Activated T-cell treated with anti-CD3 and anti-CD28 coated beads for 1 hour (primary cell): ENCODE results near the gene BTBD2.
A peak's percentile ranks its signal among the peaks of the same experiment; 100 is the strongest.

Source experiments
- DNase-seq: peaks from one replicate; pipeline ENCODE4 v3.0.0-alpha.2; 2020; ENCODE audit warnings: low read depth

Gene BTBD2

GRCh38 chr19:2050991-2051772 lies 35.7 kb upstream of the BTBD2 start, which contains the start of gene MKNK2:
Gene MKNK2, minus strand, starts transcription at chr19:2051244. Its CDS starts 393 bp downstream, at chr19:2050851.
- peak; percentile 98 for DNase-seq

GRCh38 chr19:2050349-2050990 lies 35.0 kb upstream of the BTBD2 start:
- no peak for DNase-seq

- DNase-seq = peak; percentile 50
Measured at GRCh38 chr19:2049741-2050348, 34.3 kb upstream of the BTBD2 start.

- DNase-seq = no peak
Measured at GRCh38 chr19:2048959-2049740, 33.6 kb upstream of the BTBD2 start.

DNA sequence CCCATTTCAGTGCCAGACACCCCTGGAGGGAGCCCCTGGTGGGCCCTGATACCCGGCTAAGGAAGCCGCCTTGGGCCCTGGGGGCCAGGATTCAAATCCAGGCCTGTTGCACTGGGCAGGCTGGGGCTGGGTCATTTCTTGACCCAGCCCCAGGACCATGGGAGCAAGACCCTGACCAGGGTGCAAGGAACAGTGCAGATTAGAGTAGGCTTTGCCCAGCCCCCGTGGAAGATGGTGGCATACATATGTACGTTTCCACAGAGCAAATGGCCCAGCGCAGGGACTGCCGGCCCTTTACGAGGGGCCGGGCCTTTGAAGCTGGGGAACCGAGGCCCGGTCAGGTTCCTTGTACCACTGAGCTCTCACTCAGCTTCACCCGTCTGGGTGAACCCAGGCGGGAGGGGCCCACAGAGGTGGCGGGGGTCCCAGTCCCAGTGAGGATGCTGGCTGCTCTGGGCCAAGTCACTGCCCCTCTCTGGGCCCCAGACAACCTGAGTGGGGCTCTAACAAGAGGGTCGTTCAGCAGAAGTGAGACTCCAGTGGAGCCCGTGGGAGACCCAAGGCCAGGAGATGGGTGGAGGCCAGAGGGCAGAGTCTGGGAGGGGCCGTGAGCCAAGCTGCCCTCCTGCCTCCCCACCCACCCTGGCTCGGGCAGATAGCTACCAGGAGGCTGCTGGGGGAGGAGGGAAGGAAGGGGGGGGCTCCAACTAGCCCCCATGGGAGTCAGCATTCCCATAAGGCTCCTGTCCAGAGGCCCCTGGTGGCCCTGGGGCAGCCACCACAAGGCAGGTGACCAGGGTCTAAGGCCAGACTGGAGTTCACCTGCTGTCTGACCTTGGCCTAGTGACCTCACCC lies 32.8 kb upstream of the BTBD2 start:
- DNase-seq = no peak

GRCh38 chr19:2047449-2048103 lies 32.1 kb upstream of the BTBD2 start:
- no peak for DNase-seq

DNA sequence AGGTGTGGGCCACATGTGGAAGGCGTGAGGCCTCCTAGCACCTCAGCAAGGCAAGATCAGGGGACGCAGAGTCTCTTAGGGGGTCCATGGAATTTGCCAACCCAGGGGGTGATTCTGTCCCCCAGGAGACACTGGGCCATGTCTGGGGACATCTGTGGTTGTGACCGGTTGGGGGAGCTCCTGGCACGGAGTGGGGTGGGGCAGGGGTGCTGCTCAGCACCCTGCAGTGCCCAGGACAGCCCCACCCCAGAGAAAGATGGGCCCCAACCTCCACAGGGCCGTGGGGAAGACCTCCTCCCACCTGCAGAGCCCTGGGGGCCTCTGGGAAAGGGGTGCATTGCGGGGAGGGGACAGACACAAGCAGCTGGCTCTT lies 31.5 kb upstream of the BTBD2 start:
- DNase-seq = no peak

- DNase-seq = no peak
Measured at GRCh38 chr19:2046046-2046907, 30.8 kb upstream of the BTBD2 start.

DNA sequence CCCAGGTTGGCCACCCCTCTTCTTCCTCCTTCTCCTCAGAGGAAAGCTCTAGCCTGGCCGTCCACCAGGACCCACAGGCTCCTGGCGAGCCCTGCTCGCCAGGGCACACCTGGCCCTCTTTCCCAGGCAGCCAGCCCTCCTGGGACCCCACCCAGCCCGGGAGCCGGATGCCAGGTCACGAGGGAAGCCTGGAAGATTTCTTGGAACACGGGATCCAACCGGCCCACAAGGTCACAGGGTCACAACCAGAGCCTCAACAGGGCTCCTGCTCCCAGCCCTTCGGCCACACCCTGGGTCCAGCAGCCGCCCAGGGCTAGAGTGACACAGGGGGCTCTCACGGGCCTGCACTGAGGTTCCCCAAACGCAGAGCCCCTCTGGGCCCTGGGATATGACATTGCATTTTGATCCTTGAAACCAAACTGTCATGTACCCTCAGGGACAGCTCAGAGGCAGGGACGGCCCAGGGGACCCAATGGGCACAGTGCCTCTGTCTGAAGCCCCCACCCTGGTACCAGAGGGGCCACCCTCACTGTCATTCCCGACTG lies 30.1 kb upstream of the BTBD2 start:
- DNase-seq = no peak

DNA sequence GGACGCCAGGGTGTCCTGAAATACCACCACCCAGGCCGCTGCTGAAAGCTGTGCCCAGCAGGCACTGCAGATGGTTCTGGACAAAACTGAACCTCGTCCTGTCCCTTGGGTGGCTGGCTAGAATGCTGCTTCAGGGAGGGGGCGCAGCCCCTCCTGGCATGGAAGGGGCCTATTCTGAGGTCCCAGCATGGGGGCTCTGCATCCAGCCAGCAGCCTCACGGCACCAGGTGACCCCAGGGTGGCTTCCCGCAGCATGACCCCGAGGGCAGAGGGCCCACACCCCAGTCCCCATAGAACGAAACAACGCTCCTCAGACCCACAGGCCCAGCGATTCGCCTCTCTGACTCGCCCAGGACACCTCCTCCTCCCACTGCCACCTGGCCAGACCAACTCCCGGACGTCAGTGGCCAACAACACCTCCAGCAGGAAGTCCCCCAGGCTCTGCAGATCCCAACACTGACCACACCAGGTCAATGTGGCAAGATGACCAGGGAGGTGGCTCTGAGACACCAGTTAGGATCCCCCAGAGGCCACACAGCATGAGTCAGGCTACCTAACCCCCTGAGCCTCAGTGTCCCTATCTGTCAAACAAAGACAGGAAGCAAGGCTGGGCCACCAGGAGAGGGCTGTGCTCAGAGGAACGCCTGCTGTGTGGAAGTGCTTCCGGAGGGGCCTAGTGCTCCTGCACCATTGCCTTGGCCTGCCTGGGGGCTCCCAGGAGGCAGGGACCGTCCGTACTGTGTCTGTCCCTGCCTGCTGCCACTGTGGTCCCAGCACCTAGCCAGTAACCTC lies 29.4 kb upstream of the BTBD2 start:
- no peak for DNase-seq

DNA sequence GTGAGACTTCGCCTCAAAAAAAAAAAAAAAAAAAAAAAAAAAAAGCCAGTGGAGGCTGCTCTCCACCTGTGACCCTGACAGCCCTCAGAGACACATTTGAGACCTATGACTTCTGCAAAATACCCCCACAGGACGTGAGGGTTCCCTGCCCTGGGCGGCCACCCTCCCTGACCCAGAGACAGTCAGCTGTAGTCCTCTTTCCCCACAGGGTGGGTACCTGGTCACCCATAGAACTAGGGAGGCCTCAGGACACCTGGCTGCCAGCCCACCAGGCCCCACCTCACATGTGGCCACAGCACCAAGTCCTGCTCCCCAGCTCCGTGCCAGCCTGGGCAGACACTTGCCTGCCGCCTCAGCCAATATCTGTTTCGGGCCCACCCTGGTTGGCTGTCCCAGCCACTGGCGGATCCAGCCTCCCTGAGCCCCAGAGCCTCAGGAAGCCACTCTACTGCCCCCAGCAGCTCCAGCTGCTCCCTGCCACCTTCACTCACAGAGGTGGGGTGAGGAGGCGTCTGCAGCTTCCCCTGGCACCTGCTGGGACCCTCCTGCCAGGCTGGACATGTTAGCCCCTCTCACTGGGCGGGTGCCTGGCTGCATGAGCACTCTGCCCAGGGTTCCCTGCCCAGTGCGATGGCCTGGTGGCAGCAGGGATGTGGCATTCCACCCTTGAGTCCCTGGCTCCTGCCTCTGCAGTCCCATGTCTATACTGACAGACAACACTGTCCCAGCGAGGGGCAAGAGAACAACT lies 28.6 kb upstream of the BTBD2 start:
- no peak for DNase-seq

DNA sequence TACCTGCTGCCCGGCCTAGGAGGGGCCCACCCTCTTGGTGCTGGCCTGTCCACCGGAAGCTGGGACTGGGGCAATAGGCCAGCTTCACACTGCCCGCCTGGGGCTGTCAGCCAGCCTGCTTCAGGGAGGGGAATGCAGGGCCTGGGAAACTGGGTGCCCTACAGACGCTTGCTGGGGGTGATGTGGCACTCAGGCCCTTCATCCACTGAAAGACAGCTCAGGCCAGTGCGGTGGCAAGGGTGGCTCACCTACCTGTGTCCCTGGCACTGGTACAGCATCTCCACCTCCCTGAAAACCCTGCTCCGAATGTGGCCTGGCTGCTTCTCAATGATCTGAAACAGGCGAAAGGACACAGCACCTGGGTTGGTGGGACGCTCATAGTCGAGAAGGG lies 27.7 kb upstream of the BTBD2 start:
- no peak for DNase-seq

- no peak for DNase-seq
Measured at GRCh38 chr19:2042485-2043250, 27.2 kb upstream of the BTBD2 start.

DNA sequence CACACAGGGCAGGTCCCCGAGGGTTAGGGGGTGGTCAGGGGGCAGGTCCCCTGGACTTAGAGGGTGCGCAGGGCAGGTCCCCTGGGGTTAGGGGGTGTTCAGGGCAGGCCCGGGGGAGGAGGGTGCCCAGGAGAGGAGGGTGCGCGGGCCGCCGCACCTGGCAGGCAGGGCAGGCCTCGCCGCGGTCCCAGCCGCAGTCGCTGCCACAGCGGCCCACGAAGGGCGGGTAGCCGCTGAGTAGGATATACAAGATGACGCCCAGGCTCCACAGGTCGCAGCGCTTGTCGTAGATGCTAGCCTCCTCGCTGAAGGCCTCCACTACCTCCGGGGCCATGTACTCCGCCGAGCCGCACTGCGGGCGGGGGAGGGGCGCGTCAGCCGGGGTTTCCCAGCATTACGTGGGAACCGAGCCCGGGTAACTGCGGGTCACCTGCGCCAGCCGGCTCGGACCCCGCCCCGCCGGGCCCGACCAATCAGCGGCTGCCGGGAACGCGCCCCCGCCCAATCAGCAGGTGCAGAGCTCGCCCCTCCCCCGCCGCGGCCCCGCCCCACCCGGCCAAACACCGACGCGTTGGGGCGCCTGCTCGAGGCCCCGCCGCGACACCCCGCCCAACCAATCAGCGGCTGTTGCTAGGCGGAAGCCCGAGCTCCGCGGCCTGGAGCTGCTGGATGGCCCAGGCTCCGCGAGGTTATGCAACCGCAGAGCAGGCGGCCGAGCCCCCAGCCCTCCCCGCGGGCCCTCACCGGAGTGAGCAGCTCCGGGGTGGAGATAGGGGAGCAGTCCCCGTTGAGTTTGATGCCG lies 26.4 kb upstream of the BTBD2 start:
- DNase-seq = peak; percentile 99

- no peak for DNase-seq
Measured at GRCh38 chr19:2041433-2041682, 25.8 kb upstream of the BTBD2 start.

DNA sequence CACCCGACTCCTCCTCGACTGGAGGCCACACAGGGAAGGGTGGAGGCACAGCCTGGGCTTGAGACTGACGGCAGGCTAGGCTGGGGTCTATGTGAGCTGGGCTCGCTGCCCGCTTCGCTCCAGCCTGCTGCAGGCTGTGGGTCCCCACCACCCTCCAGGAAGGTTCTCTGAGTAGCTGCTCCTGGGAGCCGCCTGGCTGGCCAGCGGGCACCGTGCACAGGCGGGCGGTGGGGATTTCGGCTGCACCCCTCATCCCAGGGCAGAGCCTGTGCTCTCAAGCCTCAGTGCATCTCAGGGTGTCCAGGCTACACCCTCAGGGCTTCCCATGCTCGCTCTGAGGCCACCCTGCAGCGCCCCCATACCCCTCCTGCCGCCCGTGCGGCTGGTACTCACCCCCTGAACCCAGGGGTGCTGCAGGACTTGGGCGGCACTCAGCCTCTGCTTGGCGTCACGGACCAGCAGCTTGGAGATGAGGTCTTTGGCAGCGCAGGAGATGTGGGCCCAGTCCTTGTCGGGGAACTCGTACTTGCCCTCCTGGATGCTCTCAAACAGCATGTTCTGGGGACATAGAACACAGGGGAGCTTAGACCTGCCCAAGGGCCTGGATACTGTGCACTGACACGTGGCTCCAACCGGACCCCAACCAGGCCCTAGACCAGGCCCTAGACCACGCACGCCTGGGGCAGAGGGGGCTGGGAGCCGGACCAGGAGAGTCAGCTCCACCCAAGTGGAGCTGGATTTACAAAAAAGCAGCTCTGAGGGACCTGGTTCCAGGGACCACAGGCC lies 25.3 kb upstream of the BTBD2 start:
- no peak for DNase-seq
